DND-41 (cell line): ENCODE data around the gene CCDC102A.
"Not testable (repeated sequence)": the region's sequence is repeated elsewhere in the genome, so short reads cannot be mapped to it uniquely, and the experiment has no call there.

Experiments used
- CTCF ChIP-seq: IDR thresholded peaks from 2 replicates; pipeline ENCODE4 v1.5.1; 2012; ENCODE audit warnings: borderline replicate concordance, low read length, moderate library complexity, mild to moderate bottlenecking; ENCODE audit not compliant: poor library complexity, severe bottlenecking; ENCODE audit errors: extremely low read depth
- EZH2 ChIP-seq: IDR thresholded peaks from 3 replicates; pipeline ENCODE4 v1.6.1; 2012; ENCODE audit warnings: borderline replicate concordance, low read depth, mild to moderate bottlenecking, moderate library complexity, low read length, inconsistent platforms; ENCODE audit not compliant: severe bottlenecking

- not testable (repeated sequence) for TF ChIP-seq CTCF, EZH2
Observed at GRCh38 chr16:57547524-57547923, 11.2 kb upstream of the CCDC102A start.
